Fibroblast of pulmonary artery (primary cell): ENCODE measurements around the gene PTPRF.
"Not testable (repeated sequence)": the region's sequence is repeated elsewhere in the genome, so short reads cannot be mapped to it uniquely, and the experiment has no call there.

Source experiments
- DNase-seq: peaks from one replicate; pipeline ENCODE4 v3.0.0-alpha.2; 2010; ENCODE audit warnings: low read depth
- H3K4me3 ChIP-seq: replicated peaks from 2 replicates; pipeline ENCODE4 v1.5.1; 2011; ENCODE audit warnings: low read depth, mild to moderate bottlenecking, control low read depth, low read length, moderate library complexity
- TF ChIP-seq, protein P1 (sequence below): IDR thresholded peaks from 2 replicates; pipeline ENCODE4 v1.5.1; 2011; ENCODE audit warnings: mild to moderate bottlenecking, control low read depth, low read length, inconsistent platforms; ENCODE audit errors: missing control alignments

PTPRF gene

DNA sequence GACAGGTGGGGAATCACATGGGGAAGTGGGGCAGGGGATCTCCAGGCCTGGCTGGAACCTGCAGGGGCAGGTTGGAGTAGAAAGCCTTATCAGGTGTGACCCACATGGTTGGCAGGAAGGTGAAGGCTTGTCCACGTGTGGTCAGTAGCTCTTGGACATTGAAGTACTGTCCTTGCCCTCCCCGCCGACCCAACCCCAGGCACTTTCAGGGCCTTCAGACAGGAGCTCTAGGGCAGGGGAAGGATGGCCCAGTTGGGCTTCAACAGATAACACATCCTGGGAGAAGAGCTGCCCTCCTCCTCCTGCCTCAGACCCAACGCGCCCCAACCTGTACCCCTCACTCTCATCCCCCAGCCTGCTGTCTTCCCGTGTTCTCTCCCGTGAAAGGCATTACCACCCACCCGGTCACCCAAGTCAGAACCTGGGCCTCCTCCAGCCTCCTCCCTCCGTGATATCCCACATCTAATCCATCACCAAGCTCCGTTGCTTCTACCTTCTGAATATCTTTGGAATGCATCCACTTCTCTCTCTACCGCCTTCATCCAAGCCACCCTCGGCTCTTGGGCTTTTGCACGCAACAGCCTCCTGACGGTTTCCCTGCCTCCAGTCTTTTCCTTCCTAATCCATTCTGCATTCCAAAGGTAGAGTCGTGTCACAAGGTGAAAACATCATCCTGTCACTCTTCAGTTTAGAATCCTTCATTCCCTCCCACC lies 15.9 kb downstream of the PTPRF start:
- no peak overlapping the region for H3K4me3 ChIP-seq
- TF ChIP-seq, protein P1, sequence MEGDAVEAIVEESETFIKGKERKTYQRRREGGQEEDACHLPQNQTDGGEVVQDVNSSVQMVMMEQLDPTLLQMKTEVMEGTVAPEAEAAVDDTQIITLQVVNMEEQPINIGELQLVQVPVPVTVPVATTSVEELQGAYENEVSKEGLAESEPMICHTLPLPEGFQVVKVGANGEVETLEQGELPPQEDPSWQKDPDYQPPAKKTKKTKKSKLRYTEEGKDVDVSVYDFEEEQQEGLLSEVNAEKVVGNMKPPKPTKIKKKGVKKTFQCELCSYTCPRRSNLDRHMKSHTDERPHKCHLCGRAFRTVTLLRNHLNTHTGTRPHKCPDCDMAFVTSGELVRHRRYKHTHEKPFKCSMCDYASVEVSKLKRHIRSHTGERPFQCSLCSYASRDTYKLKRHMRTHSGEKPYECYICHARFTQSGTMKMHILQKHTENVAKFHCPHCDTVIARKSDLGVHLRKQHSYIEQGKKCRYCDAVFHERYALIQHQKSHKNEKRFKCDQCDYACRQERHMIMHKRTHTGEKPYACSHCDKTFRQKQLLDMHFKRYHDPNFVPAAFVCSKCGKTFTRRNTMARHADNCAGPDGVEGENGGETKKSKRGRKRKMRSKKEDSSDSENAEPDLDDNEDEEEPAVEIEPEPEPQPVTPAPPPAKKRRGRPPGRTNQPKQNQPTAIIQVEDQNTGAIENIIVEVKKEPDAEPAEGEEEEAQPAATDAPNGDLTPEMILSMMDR: no peak
- DNase-seq: no peak

GRCh38 chr1:43547538-43548072 lies 16.9 kb downstream of the PTPRF start:
- DNase-seq: no peak
- TF ChIP-seq, protein P1: no peak
- no peak overlapping the region for H3K4me3 ChIP-seq

DNA sequence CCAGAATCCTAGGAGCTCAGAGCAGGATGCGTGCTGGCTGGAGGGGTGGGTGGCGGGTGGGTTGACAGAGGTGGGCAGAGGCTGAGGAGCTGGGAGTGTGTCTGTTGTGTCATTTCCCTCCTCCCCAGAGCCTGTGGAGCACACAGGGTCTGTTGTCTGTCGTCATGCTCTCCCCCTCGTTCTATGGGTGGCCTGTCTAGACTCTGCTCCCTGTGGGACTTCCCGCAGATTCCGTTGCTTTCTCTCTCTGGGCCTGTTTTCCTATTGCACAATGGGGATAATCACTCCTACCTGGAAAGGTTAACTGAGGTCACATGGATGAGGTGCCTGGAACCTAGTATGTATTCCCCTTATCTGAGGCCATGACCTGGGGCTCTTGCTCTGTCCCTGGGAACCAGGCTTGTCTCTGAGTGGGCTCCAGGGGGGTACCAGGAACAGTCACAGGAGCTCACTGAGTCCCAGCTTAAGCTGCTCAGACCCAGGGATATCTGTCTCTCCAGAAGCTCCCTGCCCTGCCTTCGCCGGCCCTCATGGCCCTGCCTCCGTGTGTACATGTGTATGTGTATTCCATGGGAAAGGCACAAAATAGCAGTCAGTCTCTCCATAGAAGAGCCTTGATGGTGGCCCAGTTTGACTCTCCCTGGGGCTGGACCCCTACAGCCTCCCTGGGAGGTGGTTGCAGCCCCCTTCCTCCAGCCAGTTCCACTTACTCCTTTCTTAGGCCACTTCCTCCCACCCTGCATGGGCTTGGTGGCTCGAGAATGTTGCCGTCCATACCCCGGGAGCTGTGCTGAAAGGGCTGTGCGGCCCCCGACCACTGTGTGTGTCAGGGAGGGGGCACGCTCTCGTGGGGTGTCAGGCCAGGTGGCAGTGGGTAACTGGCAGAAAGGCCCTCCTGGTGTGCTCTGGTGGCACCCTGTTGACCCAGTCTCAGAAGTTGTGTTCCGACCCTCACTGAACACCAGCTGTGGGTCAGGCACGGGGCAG lies 17.9 kb downstream of the PTPRF start:
- DNase-seq: peak; percentile 29
- H3K4me3 ChIP-seq: no peak overlapping the region
- TF ChIP-seq, protein P1: no peak

GRCh38 chr1:43549394-43549793 lies 18.7 kb downstream of the PTPRF start:
- H3K4me3 ChIP-seq, DNase-seq: not testable (repeated sequence)

GRCh38 chr1:43549921-43550597 lies 19.4 kb downstream of the PTPRF start:
- TF ChIP-seq, protein P1: no peak
- H3K4me3 ChIP-seq: no peak overlapping the region
- no peak for DNase-seq

DNA sequence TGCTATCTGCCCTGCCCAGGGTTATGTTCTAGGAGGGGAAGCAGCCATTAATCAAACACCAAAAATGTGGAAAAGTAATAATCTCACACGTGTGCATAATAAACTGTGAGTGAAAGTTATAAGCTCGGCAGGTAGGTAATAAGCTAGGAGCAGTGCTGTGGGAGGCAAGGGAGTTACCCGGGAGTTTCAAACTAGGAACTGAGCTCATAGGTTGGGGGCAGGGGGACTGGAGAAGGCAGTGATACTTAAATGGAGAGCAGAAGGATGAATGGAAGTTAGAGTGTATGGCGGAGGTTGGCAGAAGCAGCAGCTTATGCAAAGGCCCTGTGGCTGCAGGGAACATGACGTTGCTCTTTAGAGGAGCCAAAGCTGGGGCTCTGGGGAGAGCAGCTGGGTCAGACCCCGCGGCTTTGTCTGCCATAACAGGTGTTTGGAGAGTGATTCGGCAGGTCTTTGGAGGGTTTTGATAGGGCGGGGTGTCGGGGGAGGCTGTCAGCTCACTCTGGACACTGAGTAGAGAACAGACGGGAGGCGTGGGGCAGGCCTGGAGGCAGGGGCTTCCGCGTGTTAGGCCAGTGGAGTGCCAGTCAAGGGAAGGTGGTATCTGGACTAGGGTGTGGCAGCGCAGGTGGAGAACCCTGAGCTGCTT lies 20.0 kb downstream of the PTPRF start:
- H3K4me3 ChIP-seq: no peak overlapping the region
- TF ChIP-seq, protein P1: no peak
- DNase-seq: no peak
